ENCODE data around the gene ACLY.
"Not testable (repeated sequence)": the region's sequence is repeated elsewhere in the genome, so short reads cannot be mapped to it uniquely, and the experiment has no call there.

Gene ACLY

GRCh38 chr17:41836550-41837196 lies 82.1 kb downstream of the ACLY start:
- in situ Hi-C loops (cut with HindIII; ENCODE audit: low sequenced_read_pairs) = no loop called here

DNA sequence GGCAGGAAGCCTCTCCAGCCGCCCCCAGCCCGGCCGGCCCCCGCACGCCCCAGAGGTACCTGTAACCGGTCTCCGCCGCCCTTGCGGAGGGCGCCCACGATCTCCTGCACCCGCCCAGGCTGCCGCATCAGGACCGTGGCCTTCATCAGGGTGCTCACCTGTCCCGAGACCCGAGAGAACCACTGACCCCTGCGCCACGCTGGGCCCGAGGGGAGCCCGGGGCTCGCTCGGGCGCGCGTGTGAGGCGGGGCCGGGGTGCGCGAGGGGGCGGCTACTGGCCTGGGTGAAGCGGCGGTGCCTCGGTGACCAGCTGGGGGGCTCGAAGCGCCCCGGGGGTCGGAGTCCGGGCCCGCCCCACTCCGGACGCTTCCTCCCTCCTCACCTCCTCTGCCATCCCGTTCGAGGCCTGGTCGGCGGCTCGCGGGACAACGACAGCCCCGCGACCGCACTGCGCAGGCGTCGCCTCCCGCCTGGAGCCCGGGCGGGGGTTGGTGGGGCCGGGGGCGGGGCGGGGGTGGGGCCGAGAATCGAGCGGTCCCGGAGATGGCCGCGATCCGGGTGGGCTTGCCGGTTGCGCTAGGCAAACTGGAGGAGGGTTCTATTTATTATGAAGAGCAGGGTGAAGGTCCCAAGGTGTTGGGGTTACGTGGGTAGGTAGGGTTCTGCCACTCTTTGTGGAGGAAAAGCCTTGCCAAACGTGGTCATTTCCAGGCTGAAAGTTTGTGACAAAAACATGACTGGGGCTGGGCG lies 82.8 kb downstream of the ACLY start, which contains the start of gene NT5C3B:
TSS of gene NT5C3B (minus strand) at position 433 of the 750 bp plus-strand sequence. CDS start at position 394, 39 bp downstream.
- in situ Hi-C loops (cut with HindIII; ENCODE audit: low sequenced_read_pairs) = no loop called here

DNA sequence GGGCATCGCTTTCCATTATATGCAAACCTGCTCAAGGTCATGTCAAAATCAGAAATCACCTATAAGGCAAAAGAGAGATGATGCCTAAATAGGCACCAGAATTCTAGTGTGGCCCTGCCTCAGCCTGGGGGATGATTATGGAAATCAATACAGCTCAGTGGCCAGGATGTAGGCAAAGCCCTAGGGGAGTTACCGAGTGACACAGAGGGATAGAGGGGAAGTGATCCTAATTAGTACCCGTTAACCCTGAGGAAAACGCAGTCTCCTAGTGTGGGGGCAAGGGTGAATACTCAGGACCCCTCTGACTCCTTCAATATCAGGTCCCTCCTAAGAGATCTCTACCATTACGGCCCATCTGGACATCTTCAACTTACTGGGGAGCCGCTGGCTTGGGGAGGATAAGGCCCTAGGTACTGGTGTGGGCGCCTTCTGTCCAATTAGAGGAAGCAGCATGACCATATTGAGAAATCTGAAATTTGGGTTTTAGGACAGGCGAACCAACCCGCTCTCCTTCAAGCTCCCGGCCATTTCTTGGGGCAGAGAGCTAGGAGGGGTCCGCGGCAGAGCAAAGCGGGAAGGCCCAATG lies 83.4 kb downstream of the ACLY start:
- in situ Hi-C loops (cut with HindIII; ENCODE audit: low sequenced_read_pairs) = no loop called here

- in situ Hi-C loops (cut with HindIII; ENCODE audit: low sequenced_read_pairs) = not testable (repeated sequence)
Measured at GRCh38 chr17:41829961-41830360, 88.8 kb downstream of the ACLY start.

GRCh38 chr17:41825175-41825845 lies 93.4 kb downstream of the ACLY start:
- in situ Hi-C loops (cut with HindIII; ENCODE audit: low sequenced_read_pairs) = no loop called here

DNA sequence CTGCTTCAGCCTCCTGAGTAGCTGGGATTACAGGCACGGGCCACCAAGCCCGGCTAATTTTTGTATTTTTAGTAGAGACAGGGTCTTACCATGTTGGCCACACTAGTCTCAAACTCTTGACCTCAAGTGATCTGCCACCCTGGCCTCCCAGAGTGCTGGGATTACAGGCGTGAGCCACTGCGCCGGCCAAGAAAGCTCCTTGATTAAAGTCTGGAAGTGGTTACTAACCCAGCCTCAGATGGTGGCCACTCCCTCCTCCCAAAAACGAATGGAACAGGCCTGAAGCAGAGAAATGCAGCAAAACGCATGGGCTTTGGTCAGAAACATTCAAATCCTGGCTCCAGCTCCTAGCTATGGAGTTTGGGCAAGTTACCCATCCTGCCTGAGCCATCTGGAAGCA lies 94.7 kb downstream of the ACLY start:
- in situ Hi-C loops (cut with HindIII; ENCODE audit: low sequenced_read_pairs) = no loop called here

GRCh38 chr17:41823580-41823979 lies 95.2 kb downstream of the ACLY start:
- in situ Hi-C loops (cut with HindIII; ENCODE audit: low sequenced_read_pairs) = no loop called here

DNA sequence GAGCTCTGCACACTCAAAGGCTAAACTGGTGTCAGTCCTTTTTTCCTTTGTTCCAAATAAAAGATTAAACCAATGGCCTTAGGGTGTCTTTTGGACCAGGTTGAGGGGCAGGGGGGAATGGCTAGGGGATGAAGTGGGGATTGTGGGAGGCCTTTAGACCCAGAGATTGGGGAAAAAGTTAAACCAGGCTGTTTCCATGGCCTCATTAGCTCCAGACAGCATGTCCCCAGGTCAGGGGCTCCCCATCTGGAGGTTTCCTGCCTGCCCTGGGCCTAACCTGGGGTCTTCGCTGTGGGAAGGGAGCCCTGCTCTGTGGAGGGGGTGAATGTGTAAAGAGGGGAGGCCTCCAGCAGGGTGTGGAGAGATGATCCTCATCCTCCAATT lies 95.6 kb downstream of the ACLY start:
- in situ Hi-C loops (cut with HindIII; ENCODE audit: low sequenced_read_pairs) = no loop called here

GRCh38 chr17:41822216-41823140 lies 96.3 kb downstream of the ACLY start:
- in situ Hi-C loops (cut with HindIII; ENCODE audit: low sequenced_read_pairs) = no loop called here

DNA sequence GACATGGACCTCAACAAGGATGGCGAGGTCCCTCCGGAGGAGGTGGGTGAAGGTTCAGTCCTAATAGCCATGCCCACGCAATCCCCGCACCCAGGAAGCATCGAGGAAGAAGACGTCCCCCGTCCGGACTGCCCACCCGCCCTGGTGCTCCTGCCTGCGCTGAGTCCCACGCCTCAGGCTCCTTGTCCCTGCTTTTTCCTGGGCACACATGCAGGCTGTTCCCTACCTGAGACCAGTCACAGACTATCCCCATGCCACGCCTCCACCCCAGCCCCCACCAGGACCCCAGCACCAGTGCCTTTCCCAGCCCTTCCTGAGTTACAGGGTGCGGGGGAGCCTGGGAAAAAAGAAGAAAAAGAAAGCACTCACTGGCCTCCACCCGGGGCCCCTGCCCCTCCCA lies 97.0 kb downstream of the ACLY start:
- in situ Hi-C loops (cut with HindIII; ENCODE audit: low sequenced_read_pairs) = no loop called here

- in situ Hi-C loops (cut with HindIII; ENCODE audit: low sequenced_read_pairs) = no loop called here
Measured at GRCh38 chr17:41818024-41818423, 100.7 kb downstream of the ACLY start.
